NOMO-1 (cell line): ENCODE data around the gene P2RY8.

Experiments used
- DNase-seq, 2 experiments: peaks; one replicate each; lab custom pipeline; 2025; ENCODE audit not compliant: unreplicated experiment in 2 of 2; lab: John Stamatoyannopoulos, UW

Gene P2RY8

GRCh38 chrX:1421433-1422134 lies 115.4 kb downstream of the P2RY8 start:
- no peak for DNase-seq

DNA sequence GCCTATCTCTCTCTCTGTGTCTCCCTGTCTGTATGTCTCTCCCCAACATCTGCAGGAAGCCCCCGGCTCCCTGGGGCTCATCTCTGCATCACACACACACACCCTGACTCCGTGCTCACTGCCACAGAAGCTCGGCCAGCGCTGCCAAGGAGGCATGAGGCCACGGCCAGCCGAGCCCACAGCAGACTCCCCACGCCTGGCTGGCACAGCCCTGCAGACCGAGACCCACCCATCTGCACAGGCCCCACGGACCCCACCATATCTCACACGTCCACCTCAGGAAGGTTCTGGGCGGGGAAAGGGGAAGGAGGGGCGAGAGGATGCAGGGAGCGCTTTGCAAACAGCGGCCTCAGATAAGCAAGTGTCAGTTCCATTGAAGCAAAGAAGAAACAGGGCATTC lies 116.6 kb downstream of the P2RY8 start:
- no peak for DNase-seq

DNA sequence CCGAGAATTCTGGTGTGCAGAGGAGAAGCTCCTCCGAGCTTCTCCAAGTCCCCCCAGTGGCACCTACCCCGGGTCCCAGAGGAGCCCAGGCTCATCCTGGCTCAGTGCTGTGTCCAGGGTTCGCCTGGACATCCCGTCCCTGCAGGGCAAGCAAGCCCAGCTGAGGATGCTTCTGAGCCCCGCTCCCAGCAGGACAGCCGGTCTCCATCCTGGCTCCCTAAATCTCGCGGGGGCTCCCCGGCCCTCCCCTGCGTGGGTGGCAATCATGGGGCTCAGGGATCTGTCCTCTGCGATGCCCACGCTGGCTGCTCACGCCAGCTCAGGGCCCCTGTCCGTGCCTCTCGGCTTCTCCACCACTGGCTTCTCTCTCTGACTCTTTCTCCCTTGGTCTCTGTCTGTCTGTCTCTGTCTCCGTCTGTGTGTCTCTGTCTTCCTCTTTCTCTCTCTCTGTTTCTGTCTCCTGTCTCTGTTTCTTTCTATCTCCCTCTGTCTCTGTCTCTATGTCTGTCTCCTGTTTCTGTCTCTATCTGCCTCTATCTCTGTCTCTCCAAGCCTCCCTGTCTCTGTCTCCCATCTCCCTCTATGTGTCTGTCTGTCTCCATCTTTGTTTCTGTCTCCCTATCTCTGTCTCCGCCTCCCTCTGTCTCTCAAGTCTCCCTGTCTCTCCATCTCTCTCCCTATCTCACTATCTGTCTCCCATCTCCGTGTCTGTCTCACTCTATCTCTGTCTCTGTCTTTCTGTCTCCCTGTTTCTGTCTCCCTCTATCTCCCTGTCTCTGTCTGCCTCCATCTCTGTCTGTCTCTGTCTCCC lies 117.2 kb downstream of the P2RY8 start:
- no peak for DNase-seq

DNA sequence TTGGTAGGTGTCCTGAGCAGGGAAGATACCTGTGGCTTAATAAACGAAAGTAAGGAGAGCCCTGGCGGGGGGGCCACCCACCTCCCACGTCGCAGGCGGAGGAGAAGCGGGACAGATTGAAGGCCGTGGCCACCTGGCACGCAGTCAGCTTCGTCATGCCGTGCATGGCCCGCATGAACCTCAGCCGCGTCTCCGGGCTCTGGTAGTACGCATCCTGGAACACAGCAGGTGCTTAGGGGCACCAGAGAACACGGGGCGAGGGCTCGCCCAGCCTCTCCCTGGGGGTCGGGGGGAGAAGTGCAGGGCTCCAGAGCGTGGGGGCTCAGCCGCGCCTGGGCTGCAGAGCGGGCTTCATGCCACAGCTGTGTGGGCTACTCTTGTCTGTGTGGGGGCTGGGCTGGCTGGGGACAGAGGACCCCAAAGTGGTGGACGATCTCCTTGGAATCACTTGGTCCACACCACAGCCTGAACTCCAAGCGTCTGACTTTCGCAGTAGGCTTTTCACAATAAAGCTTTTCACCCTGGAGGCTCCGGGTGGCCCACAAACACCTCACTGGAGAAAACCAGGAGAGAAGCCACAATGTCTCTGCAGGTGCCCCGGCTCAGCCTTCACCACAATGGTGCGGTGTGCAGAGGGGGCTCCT lies 118.0 kb downstream of the P2RY8 start:
- DNase-seq = no peak

DNA sequence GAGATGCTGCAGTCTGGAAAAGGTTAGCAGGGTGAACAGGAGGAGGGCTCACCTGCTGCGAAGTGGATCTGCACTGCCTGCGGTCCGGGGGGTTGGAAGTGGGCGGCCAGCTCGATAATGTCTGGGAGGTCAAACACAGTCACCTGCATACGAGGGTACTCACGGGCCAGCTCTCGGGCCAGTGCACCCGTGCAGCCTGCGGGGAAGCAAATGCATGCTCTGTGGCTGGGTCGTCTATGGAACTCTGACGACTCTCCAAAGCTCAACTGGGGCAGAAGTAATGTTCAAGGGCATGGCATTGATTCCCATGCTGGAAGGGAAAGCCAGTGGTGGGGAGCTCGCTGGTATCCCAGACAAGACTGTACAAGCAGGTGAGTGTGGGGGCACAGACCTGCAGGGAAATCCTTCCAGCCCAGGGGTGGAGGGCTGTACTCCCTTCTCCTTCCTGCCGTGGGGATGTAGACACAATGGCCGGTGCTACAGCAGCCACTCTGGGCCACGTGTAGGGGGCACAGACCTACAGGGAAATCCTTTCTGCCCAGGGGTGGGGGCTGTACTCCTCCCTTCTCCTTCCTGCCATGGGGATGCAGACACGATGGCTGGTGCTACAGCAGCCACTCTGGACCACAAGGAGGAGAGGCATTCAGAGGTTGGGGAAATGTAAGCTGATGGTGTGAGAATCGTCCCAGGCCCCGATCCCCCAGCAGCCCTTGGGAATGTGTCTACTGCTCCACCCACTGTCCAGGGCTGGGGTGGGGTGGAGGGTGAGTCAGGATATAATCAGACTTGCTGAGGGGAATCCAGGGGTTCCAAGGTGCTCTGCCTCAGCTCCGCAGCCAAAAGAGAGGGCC lies 118.8 kb downstream of the P2RY8 start:
- DNase-seq = no peak

DNA sequence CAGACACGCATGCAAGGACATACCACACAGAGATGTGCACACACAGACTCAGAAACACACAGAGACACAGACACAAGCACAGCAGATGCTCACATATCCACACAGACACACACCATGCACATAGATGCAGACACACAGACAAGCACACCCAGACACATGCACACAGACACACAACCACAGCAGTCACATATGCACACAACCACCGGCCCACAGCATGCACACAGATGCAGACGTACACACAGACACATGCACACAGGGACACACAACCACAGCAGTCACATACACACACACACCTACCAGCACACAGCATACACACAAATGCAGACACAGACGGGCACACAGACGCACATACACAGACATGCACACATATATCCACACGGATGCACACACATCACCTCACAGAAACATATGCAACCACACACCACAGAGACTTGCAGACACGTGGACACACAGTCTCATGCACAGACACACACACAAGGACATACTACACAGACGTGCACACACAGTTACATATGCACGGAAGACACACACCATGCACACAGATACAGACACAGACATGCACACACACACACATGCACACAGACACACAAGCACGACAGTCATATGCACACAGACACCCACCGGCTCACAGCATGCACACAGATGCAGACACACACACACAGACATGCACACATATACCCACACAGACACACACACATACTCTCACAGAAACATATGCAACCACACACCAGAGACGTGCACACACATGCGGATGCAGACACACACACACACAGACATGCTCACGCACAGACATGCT lies 119.8 kb downstream of the P2RY8 start:
- DNase-seq = no peak

GRCh38 chrX:1416327-1416784 lies 120.6 kb downstream of the P2RY8 start:
- DNase-seq = no peak
